Measurements from ENCODE around the gene SBF2.

SBF2 gene

GRCh38 chr11:9797300-9797699, 496.7 kb downstream of the SBF2 start:
- in situ Hi-C loops (cut with MboI; ENCODE audit: low sequenced_read_pairs): no loop called here
- Histone ChIP-seq H3K27me3 (ENCODE audit: low read depth) (no peaks in the 10 kb centered on the region), H3K9me3 (no peaks in the 10 kb centered on the region), H3K4me1 (peaks cover 30% of the 10 kb centered on the region), H3K36me3 (replicated peaks) (no peaks in the 10 kb centered on the region; the same call in 1 of the 2 replicates), H3K4me3 (no peak overlapping the region)
- no peak for DNase-seq (ENCODE audit: low spot score in 2 of 2)

GRCh38 chr11:9796854-9797253, 497.2 kb downstream of the SBF2 start:
- H3K4me1 ChIP-seq: peaks cover 25% of the 10 kb centered on the region
- no peaks in the 10 kb centered on the region for H3K9me3 ChIP-seq
- H3K36me3 ChIP-seq (replicated peaks): no peaks in the 10 kb centered on the region; the same call in 1 of the 2 replicates
- no peak overlapping the region for H3K4me3 ChIP-seq
- no peaks in the 10 kb centered on the region for H3K27me3 ChIP-seq (ENCODE audit: low read depth)
- no peak for DNase-seq (ENCODE audit: low spot score in 2 of 2)
- in situ Hi-C loops (cut with MboI; ENCODE audit: low sequenced_read_pairs): no loop called here

GRCh38 chr11:9796266-9796665, 497.8 kb downstream of the SBF2 start:
- peaks cover 19% of the 10 kb centered on the region for H3K4me1 ChIP-seq
- H3K27me3 ChIP-seq (ENCODE audit: low read depth): no peaks in the 10 kb centered on the region
- in situ Hi-C loops (cut with MboI; ENCODE audit: low sequenced_read_pairs): no loop called here
- no peak overlapping the region for H3K4me3 ChIP-seq
- H3K36me3 ChIP-seq (replicated peaks): no peaks in the 10 kb centered on the region; the same call in 1 of the 2 replicates
- no peak for DNase-seq (ENCODE audit: low spot score in 2 of 2)
- H3K9me3 ChIP-seq: no peaks in the 10 kb centered on the region

GRCh38 chr11:9790703-9791102, 503.3 kb downstream of the SBF2 start:
- no peak for DNase-seq (ENCODE audit: low spot score in 2 of 2)
- H3K4me1 ChIP-seq: no peaks in the 10 kb centered on the region; the same call in 1 of the 2 replicates
- H3K4me3 ChIP-seq: no peak overlapping the region
- H3K9me3 ChIP-seq: no peaks in the 10 kb centered on the region
- no peaks in the 10 kb centered on the region for H3K27me3 ChIP-seq (ENCODE audit: low read depth)
- peaks cover 14% of the 10 kb centered on the region for H3K36me3 ChIP-seq (replicated peaks)
- in situ Hi-C loops (cut with MboI; ENCODE audit: low sequenced_read_pairs): no loop called here

- Histone ChIP-seq H3K9me3 (no peaks in the 10 kb centered on the region), H3K4me1 (no peaks in the 10 kb centered on the region; the same call in 1 of the 2 replicates), H3K27me3 (ENCODE audit: low read depth) (no peaks in the 10 kb centered on the region), H3K36me3 (replicated peaks) (peaks cover 17% of the 10 kb centered on the region), H3K4me3 (no peak overlapping the region)
- DNase-seq (ENCODE audit: low spot score in 2 of 2): no peak
- in situ Hi-C loops (cut with MboI; ENCODE audit: low sequenced_read_pairs): no loop called here
Measured at GRCh38 chr11:9789910-9790309, 504.1 kb downstream of the SBF2 start.

GRCh38 chr11:9787981-9788521, 506.0 kb downstream of the SBF2 start:
- in situ Hi-C loops (cut with MboI; ENCODE audit: low sequenced_read_pairs): no loop called here
- H3K36me3 ChIP-seq (replicated peaks): peaks cover 18% of the 10 kb centered on the region
- no peaks in the 10 kb centered on the region for H3K9me3 ChIP-seq
- H3K4me3 ChIP-seq: no peak overlapping the region
- no peak for DNase-seq (ENCODE audit: low spot score in 2 of 2)
- no peaks in the 10 kb centered on the region for H3K27me3 ChIP-seq (ENCODE audit: low read depth)
- H3K4me1 ChIP-seq: no peaks in the 10 kb centered on the region

- H3K36me3 ChIP-seq (replicated peaks): peaks cover 18% of the 10 kb centered on the region
- no peaks in the 10 kb centered on the region for H3K4me1 ChIP-seq
- no peak overlapping the region for H3K4me3 ChIP-seq
- no peaks in the 10 kb centered on the region for H3K9me3 ChIP-seq
- H3K27me3 ChIP-seq (ENCODE audit: low read depth): no peaks in the 10 kb centered on the region
- DNase-seq (ENCODE audit: low spot score in 2 of 2): no peak
- in situ Hi-C loops (cut with MboI; ENCODE audit: low sequenced_read_pairs): no loop called here
Measured at GRCh38 chr11:9787260-9787659, 506.8 kb downstream of the SBF2 start.

- Histone ChIP-seq H3K9me3 (no peaks in the 10 kb centered on the region), H3K27me3 (ENCODE audit: low read depth) (no peaks in the 10 kb centered on the region), H3K4me1 (no peaks in the 10 kb centered on the region), H3K4me3 (no peak overlapping the region), H3K36me3 (replicated peaks) (peaks cover 27% of the 10 kb centered on the region)
- no peak for DNase-seq (ENCODE audit: low spot score in 2 of 2)
- in situ Hi-C loops (cut with MboI; ENCODE audit: low sequenced_read_pairs): no loop called here
Measured at GRCh38 chr11:9784602-9785315, 509.3 kb downstream of the SBF2 start.

GRCh38 chr11:9783986-9784385, 510.0 kb downstream of the SBF2 start:
- Histone ChIP-seq H3K36me3 (replicated peaks) (peaks cover 25% of the 10 kb centered on the region), H3K4me3 (no peak overlapping the region), H3K9me3 (no peaks in the 10 kb centered on the region), H3K27me3 (ENCODE audit: low read depth) (no peaks in the 10 kb centered on the region), H3K4me1 (no peaks in the 10 kb centered on the region)
- in situ Hi-C loops (cut with MboI; ENCODE audit: low sequenced_read_pairs): no loop called here
- DNase-seq (ENCODE audit: low spot score in 2 of 2): no peak

GRCh38 chr11:9780929-9781328, 513.1 kb downstream of the SBF2 start:
- Histone ChIP-seq H3K4me3 (no peak overlapping the region), H3K4me1 (peaks cover 19% of the 10 kb centered on the region), H3K27me3 (ENCODE audit: low read depth) (no peaks in the 10 kb centered on the region), H3K9me3 (no peaks in the 10 kb centered on the region), H3K36me3 (replicated peaks) (peaks cover 14% of the 10 kb centered on the region; the same call in 1 of the 2 replicates)
- in situ Hi-C loops (cut with MboI; ENCODE audit: low sequenced_read_pairs): no loop called here
- no peak for DNase-seq (ENCODE audit: low spot score in 2 of 2)

GRCh38 chr11:9777525-9777924, 516.5 kb downstream of the SBF2 start:
- DNase-seq (ENCODE audit: low spot score in 2 of 2): no peak
- peaks cover 31% of the 10 kb centered on the region for H3K4me1 ChIP-seq
- no peaks in the 10 kb centered on the region for H3K27me3 ChIP-seq (ENCODE audit: low read depth)
- in situ Hi-C loops (cut with MboI; ENCODE audit: low sequenced_read_pairs): no loop called here
- no peaks in the 10 kb centered on the region for H3K9me3 ChIP-seq
- H3K4me3 ChIP-seq: no peak overlapping the region
- H3K36me3 ChIP-seq (replicated peaks): peaks cover 9% of the 10 kb centered on the region; the same call in 1 of the 2 replicates

GRCh38 chr11:9777066-9777465, 517.0 kb downstream of the SBF2 start:
- Histone ChIP-seq H3K36me3 (replicated peaks) (peaks cover 9% of the 10 kb centered on the region; the same call in 1 of the 2 replicates), H3K4me1 (peaks cover 35% of the 10 kb centered on the region), H3K27me3 (ENCODE audit: low read depth) (no peaks in the 10 kb centered on the region), H3K9me3 (no peaks in the 10 kb centered on the region), H3K4me3 (no peak overlapping the region)
- in situ Hi-C loops (cut with MboI; ENCODE audit: low sequenced_read_pairs): no loop called here
- DNase-seq (ENCODE audit: low spot score in 2 of 2): peak; percentile 56 to 62

GRCh38 chr11:9776203-9776602, 517.8 kb downstream of the SBF2 start:
- Histone ChIP-seq H3K36me3 (replicated peaks) (peaks cover 6% of the 10 kb centered on the region; the same call in 1 of the 2 replicates), H3K27me3 (ENCODE audit: low read depth) (no peaks in the 10 kb centered on the region)

GRCh38 chr11:9775398-9775779, 518.6 kb downstream of the SBF2 start:
- no peaks in the 10 kb centered on the region for H3K9me3 ChIP-seq
- H3K4me3 ChIP-seq: no peak overlapping the region
- H3K27me3 ChIP-seq (ENCODE audit: low read depth): no peaks in the 10 kb centered on the region
- peaks cover 38% of the 10 kb centered on the region for H3K4me1 ChIP-seq
- in situ Hi-C loops (cut with MboI; ENCODE audit: low sequenced_read_pairs): no loop called here
- no peaks in the 10 kb centered on the region for H3K36me3 ChIP-seq (replicated peaks)
- DNase-seq (ENCODE audit: low spot score in 2 of 2): no peak

More at GRCh38 chr11:9776203-9776602, 517.8 kb downstream of the SBF2 start:
- in situ Hi-C loops (cut with MboI; ENCODE audit: low sequenced_read_pairs): no loop called here
- H3K4me3 ChIP-seq: no peak overlapping the region
- peaks cover 38% of the 10 kb centered on the region for H3K4me1 ChIP-seq
- DNase-seq (ENCODE audit: low spot score in 2 of 2): peak in 1 of 2 experiments; percentile 90
- no peaks in the 10 kb centered on the region for H3K9me3 ChIP-seq
